ENCODE results near the gene SSPN.

The SSPN gene

GRCh38 chr12:26197832-26198231, 2.5 kb downstream of the SSPN start:
- H3K27ac ChIP-seq, result no peak overlapping the region
- TF ChIP-seq ZFX (IDR thresholded peaks at IDR 0.05), result no peak
- TF ChIP-seq, protein P1, sequence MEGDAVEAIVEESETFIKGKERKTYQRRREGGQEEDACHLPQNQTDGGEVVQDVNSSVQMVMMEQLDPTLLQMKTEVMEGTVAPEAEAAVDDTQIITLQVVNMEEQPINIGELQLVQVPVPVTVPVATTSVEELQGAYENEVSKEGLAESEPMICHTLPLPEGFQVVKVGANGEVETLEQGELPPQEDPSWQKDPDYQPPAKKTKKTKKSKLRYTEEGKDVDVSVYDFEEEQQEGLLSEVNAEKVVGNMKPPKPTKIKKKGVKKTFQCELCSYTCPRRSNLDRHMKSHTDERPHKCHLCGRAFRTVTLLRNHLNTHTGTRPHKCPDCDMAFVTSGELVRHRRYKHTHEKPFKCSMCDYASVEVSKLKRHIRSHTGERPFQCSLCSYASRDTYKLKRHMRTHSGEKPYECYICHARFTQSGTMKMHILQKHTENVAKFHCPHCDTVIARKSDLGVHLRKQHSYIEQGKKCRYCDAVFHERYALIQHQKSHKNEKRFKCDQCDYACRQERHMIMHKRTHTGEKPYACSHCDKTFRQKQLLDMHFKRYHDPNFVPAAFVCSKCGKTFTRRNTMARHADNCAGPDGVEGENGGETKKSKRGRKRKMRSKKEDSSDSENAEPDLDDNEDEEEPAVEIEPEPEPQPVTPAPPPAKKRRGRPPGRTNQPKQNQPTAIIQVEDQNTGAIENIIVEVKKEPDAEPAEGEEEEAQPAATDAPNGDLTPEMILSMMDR (conservative IDR thresholded peaks at IDR 0.05), result no peak

DNA sequence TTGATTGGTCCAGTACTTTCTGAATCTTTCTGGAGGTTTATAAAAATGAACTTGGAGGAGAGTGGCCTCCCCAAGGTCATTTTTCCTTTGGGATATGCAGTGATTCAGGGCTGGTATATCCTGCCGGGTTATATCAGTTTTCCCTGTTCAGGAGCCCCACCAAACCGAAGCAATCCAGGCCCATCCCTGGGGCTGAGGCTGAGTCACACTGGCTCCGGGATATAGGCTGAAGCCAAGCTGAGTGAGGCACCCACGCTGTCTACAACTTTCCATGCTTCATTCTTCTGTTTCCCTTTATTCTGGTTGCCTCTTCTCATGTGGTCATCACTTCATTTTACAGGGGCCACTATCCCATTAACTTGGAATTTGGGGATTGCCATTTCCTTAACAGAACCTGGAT, 3.4 kb downstream of the SSPN start:
- H3K27ac ChIP-seq, result no peak overlapping the region
- TF ChIP-seq ZFX (IDR thresholded peaks at IDR 0.05), result no peak
- TF ChIP-seq, protein P1 (conservative IDR thresholded peaks at IDR 0.05), result no peak

DNA sequence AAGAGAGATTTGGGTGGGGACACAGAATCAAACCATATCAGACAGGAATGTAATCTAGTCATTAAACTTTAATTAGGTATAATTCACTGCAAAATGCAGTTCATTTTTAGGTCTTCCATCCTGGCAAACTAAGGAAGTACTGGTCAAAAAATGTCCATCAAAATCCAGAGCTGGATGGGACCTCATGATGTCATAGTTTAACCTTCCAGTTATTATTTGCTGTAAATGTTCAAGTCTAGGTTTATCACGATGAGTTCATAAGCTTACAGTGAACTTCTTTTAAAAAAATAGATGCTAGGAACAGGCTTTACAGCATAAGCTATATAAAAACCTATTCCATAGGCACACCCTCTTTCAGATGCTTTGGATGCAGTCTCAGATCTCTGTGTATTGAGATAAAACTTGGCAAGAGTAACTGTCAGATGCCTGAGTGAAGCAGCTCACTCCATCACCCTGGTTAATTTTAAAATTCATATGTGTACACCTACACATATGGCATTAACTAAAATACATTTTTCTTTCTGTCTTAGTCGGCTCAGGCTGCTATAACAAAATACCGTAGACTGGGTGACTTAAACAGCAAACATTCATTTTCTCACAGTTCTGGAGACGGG, 7.9 kb downstream of the SSPN start:
- TF ChIP-seq ZFX (IDR thresholded peaks at IDR 0.05), result no peak
- TF ChIP-seq, protein P1 (conservative IDR thresholded peaks at IDR 0.05), result no peak
- H3K27ac ChIP-seq, result no peak overlapping the region

DNA sequence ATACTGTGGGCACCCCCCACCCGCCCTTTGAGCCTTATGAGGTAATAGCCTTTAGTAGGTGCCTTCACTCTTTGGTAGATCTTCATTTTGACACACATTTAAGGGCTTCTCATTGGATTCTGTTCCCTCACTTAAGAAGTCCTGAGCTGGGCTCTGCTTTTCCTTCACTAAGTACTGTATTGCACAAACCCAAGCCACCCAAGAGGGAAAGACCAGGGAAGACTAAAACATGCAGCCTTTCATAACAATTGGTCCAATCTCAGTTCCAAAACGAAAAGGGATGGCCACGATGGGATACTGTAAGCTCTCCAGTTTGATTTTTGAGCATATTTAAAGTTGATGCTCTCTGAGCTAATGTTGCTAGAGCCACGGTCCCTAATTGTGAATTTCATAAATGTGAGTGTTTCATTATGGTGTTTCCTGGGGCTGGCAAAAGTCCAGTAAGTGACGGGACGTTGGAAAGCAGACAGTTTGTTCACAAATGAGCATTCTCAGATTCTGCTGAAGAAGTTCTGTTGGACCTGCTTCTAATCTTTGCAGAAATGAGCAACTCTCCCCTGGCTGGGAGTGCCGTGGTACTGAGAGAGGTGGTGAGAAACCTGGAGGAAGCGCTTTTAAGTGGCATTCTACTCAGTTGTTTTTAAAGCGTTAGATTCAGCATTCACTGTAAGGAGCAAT, 9.4 kb downstream of the SSPN start:
- no peak for TF ChIP-seq ZFX (IDR thresholded peaks at IDR 0.05)
- TF ChIP-seq, protein P1 (conservative IDR thresholded peaks at IDR 0.05), result no peak
- no peak overlapping the region for H3K27ac ChIP-seq

GRCh38 chr12:26205298-26205697, 9.9 kb downstream of the SSPN start:
- no peak overlapping the region for H3K27ac ChIP-seq

GRCh38 chr12:26205941-26206340, 10.6 kb downstream of the SSPN start:
- H3K27ac ChIP-seq, result no peak overlapping the region
- TF ChIP-seq ZFX (IDR thresholded peaks at IDR 0.05), result no peak
- TF ChIP-seq, protein P1 (conservative IDR thresholded peaks at IDR 0.05), result no peak

More at GRCh38 chr12:26205298-26205697, 9.9 kb downstream of the SSPN start:
- TF ChIP-seq, protein P1 (conservative IDR thresholded peaks at IDR 0.05), result no peak
- TF ChIP-seq ZFX (IDR thresholded peaks at IDR 0.05), result no peak

DNA sequence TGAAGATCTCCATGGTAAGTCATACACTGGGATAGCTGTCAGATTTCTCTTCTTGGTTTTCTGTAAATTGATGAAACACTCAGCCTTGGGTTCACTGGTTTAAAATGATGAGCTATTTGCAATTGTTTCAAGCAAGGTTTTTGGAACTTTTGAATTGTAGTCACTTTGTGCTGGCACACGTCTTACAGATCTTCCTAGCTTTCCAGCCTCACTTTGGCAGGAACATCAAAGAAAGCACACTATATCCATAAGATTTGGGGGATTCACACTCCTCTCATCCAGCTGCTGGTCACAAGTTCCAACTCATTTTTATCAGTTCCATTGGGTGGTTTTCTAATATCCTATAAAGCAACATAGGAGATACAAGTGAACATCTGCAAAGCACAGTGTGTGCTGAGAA, 16.0 kb downstream of the SSPN start:
- no peak overlapping the region for H3K27ac ChIP-seq
- TF ChIP-seq, protein P1 (conservative IDR thresholded peaks at IDR 0.05), result no peak
- TF ChIP-seq ZFX (IDR thresholded peaks at IDR 0.05), result no peak
